ENCODE results near the gene DOP1A.

The DOP1A gene

GRCh38 chr6:83057705-83058321 lies 9.7 kb upstream of the DOP1A start:
- FAIRE-seq (peak; percentile 96), DNase-seq (ENCODE audit: insufficient read length, low spot score) (no peak)
- TF ChIP-seq POLR2A (IDR thresholded peaks at IDR 0.05; ENCODE audit: low read depth, low read length), result no peak

- FAIRE-seq (no peak), DNase-seq (ENCODE audit: insufficient read length, low spot score) (no peak)
- TF ChIP-seq POLR2A (IDR thresholded peaks at IDR 0.05; ENCODE audit: low read depth, low read length), result no peak
Observed at GRCh38 chr6:83061190-83061589, 6.3 kb upstream of the DOP1A start.

- FAIRE-seq (peak; percentile 11), DNase-seq (ENCODE audit: insufficient read length, low spot score) (no peak)
- TF ChIP-seq POLR2A (IDR thresholded peaks at IDR 0.05; ENCODE audit: low read depth, low read length), result no peak
Observed at GRCh38 chr6:83062225-83062624, 5.2 kb upstream of the DOP1A start.

- DNase-seq (ENCODE audit: insufficient read length, low spot score) (peak; percentile 78), FAIRE-seq (peak; percentile 71)
- TF ChIP-seq POLR2A (IDR thresholded peaks at IDR 0.05; ENCODE audit: low read depth, low read length), result peak; percentile 62
Observed at GRCh38 chr6:83065511-83066192, 1.8 kb upstream of the DOP1A start, which contains the start of gene UBE3D. Gene UBE3D (minus strand): TSS chr6:83065841. CDS start chr6:83065718, 123 bp downstream.

GRCh38 chr6:83068616-83069015 lies 1.1 kb downstream of the DOP1A start:
- FAIRE-seq (peak; percentile 73), DNase-seq (ENCODE audit: insufficient read length, low spot score) (no peak)
- no peak for TF ChIP-seq POLR2A (IDR thresholded peaks at IDR 0.05; ENCODE audit: low read depth, low read length)

GRCh38 chr6:83069633-83070032 lies 2.2 kb downstream of the DOP1A start:
- peak; percentile 30 for FAIRE-seq

GRCh38 chr6:83071023-83071422 lies 3.6 kb downstream of the DOP1A start:
- no peak for DNase-seq (ENCODE audit: insufficient read length, low spot score)
- no peak for FAIRE-seq
- no peak for TF ChIP-seq POLR2A (IDR thresholded peaks at IDR 0.05; ENCODE audit: low read depth, low read length)

More at GRCh38 chr6:83069633-83070032, 2.2 kb downstream of the DOP1A start:
- DNase-seq (ENCODE audit: insufficient read length, low spot score), result no peak
- TF ChIP-seq POLR2A (IDR thresholded peaks at IDR 0.05; ENCODE audit: low read depth, low read length), result no peak

- DNase-seq (ENCODE audit: insufficient read length, low spot score) (no peak), FAIRE-seq (no peak)
- TF ChIP-seq POLR2A (IDR thresholded peaks at IDR 0.05; ENCODE audit: low read depth, low read length), result no peak
Observed at GRCh38 chr6:83071707-83072106, 4.2 kb downstream of the DOP1A start.

GRCh38 chr6:83072726-83073125 lies 5.3 kb downstream of the DOP1A start:
- TF ChIP-seq POLR2A (IDR thresholded peaks at IDR 0.05; ENCODE audit: low read depth, low read length), result no peak
- FAIRE-seq (no peak), DNase-seq (ENCODE audit: insufficient read length, low spot score) (no peak)

GRCh38 chr6:83073615-83074014 lies 6.1 kb downstream of the DOP1A start:
- FAIRE-seq (no peak), DNase-seq (ENCODE audit: insufficient read length, low spot score) (no peak)
- TF ChIP-seq POLR2A (IDR thresholded peaks at IDR 0.05; ENCODE audit: low read depth, low read length), result no peak

- DNase-seq (ENCODE audit: insufficient read length, low spot score), result no peak
- no peak for TF ChIP-seq POLR2A (IDR thresholded peaks at IDR 0.05; ENCODE audit: low read depth, low read length)
Observed at GRCh38 chr6:83083476-83083875, 16.0 kb downstream of the DOP1A start.

GRCh38 chr6:83086751-83087150 lies 19.3 kb downstream of the DOP1A start:
- FAIRE-seq, result no peak
- DNase-seq (ENCODE audit: insufficient read length, low spot score), result no peak
- TF ChIP-seq POLR2A (IDR thresholded peaks at IDR 0.05; ENCODE audit: low read depth, low read length), result no peak

More at GRCh38 chr6:83083476-83083875, 16.0 kb downstream of the DOP1A start:
- peak; percentile 33 for FAIRE-seq

GRCh38 chr6:83092756-83093399 lies 25.4 kb downstream of the DOP1A start:
- no peak for DNase-seq (ENCODE audit: insufficient read length, low spot score)

GRCh38 chr6:83096791-83097190 lies 29.3 kb downstream of the DOP1A start:
- no peak for TF ChIP-seq POLR2A (IDR thresholded peaks at IDR 0.05; ENCODE audit: low read depth, low read length)
- FAIRE-seq (peak; percentile 45), DNase-seq (ENCODE audit: insufficient read length, low spot score) (no peak)

More at GRCh38 chr6:83092756-83093399, 25.4 kb downstream of the DOP1A start:
- TF ChIP-seq POLR2A (IDR thresholded peaks at IDR 0.05; ENCODE audit: low read depth, low read length), result no peak
- no peak for FAIRE-seq

All from H54 (cell line).